ENCODE measurements around the gene CCT6A.
"Not testable (repeated sequence)": the region's sequence is repeated elsewhere in the genome, so short reads cannot be mapped to it uniquely, and the experiment has no call there.

Gene CCT6A

GRCh38 chr7:56007167-56007652 lies 44.4 kb upstream of the CCT6A start:
- no peak overlapping the region for H3K4me2 ChIP-seq (ENCODE audit: low read depth, low read length)
- H3K9me2 ChIP-seq (replicated peaks; ENCODE audit: insufficient read depth, low read length), result no peaks in the 10 kb centered on the region
- H3K27me3 ChIP-seq (replicated peaks; ENCODE audit: insufficient read depth, low read length), result no peaks in the 10 kb centered on the region
- H3K79me2 ChIP-seq (ENCODE audit: low read length), result no peaks in the 10 kb centered on the region
- no peaks in the 10 kb centered on the region for H3F3A ChIP-seq (ENCODE audit: insufficient read depth, low read length)
- no peaks in the 10 kb centered on the region for H4K20me1 ChIP-seq (ENCODE audit: insufficient read depth, low read length)
- no peaks in the 10 kb centered on the region for H3K4me1 ChIP-seq (ENCODE audit: low read length)
- DNase-seq, result no peak
- H3K9ac ChIP-seq (ENCODE audit: low read length), result no peak overlapping the region
- no peaks in the 10 kb centered on the region for H3K36me3 ChIP-seq (replicated peaks; ENCODE audit: insufficient read depth, low read length)
- TF ChIP-seq CTCF (IDR thresholded peaks at IDR 0.05; ENCODE audit: low read length) (no peak), EZH2phosphoT487 (IDR thresholded peaks at IDR 0.05; ENCODE audit: low read length) (no peak), EZH2 (optimal IDR thresholded peaks at IDR 0.05; ENCODE audit: low read depth, low read length) (no peak)
- H3K4me3 ChIP-seq (ENCODE audit: low read length), result no peak overlapping the region
- no peak overlapping the region for H3K27ac ChIP-seq (ENCODE audit: low read length)
- H2AFZ ChIP-seq (ENCODE audit: low read length), result no peak overlapping the region
- no peaks in the 10 kb centered on the region for H3K9me3 ChIP-seq (replicated peaks; ENCODE audit: insufficient read depth, low read length)

- H3K79me2 ChIP-seq (ENCODE audit: low read length), result no peaks in the 10 kb centered on the region
- H3K9me3 ChIP-seq (replicated peaks; ENCODE audit: insufficient read depth, low read length), result no peaks in the 10 kb centered on the region
- no peak overlapping the region for H3K4me2 ChIP-seq (ENCODE audit: low read depth, low read length)
- DNase-seq, result no peak
- H3K27ac ChIP-seq (ENCODE audit: low read length), result no peak overlapping the region
- no peaks in the 10 kb centered on the region for H3K27me3 ChIP-seq (replicated peaks; ENCODE audit: insufficient read depth, low read length)
- TF ChIP-seq CTCF (IDR thresholded peaks at IDR 0.05; ENCODE audit: low read length) (no peak), EZH2 (optimal IDR thresholded peaks at IDR 0.05; ENCODE audit: low read depth, low read length) (no peak), EZH2phosphoT487 (IDR thresholded peaks at IDR 0.05; ENCODE audit: low read length) (no peak)
- H4K20me1 ChIP-seq (ENCODE audit: insufficient read depth, low read length), result no peaks in the 10 kb centered on the region
- H3K4me1 ChIP-seq (ENCODE audit: low read length), result no peaks in the 10 kb centered on the region
- no peaks in the 10 kb centered on the region for H3K36me3 ChIP-seq (replicated peaks; ENCODE audit: insufficient read depth, low read length)
- H3K9me2 ChIP-seq (replicated peaks; ENCODE audit: insufficient read depth, low read length), result no peaks in the 10 kb centered on the region
- no peak overlapping the region for H3K9ac ChIP-seq (ENCODE audit: low read length)
- H2AFZ ChIP-seq (ENCODE audit: low read length), result no peak overlapping the region
- no peaks in the 10 kb centered on the region for H3F3A ChIP-seq (ENCODE audit: insufficient read depth, low read length)
- no peak overlapping the region for H3K4me3 ChIP-seq (ENCODE audit: low read length)
Observed at GRCh38 chr7:56007891-56008290, 43.7 kb upstream of the CCT6A start.

GRCh38 chr7:56009695-56010094 lies 41.9 kb upstream of the CCT6A start:
- no peak overlapping the region for H3K27ac ChIP-seq (ENCODE audit: low read length)
- no peaks in the 10 kb centered on the region for H3K9me3 ChIP-seq (replicated peaks; ENCODE audit: insufficient read depth, low read length)
- H3K79me2 ChIP-seq (ENCODE audit: low read length), result no peaks in the 10 kb centered on the region
- no peaks in the 10 kb centered on the region for H4K20me1 ChIP-seq (ENCODE audit: insufficient read depth, low read length)
- no peak overlapping the region for H3K9ac ChIP-seq (ENCODE audit: low read length)
- H3K4me1 ChIP-seq (ENCODE audit: low read length), result no peaks in the 10 kb centered on the region
- H3K4me2 ChIP-seq (ENCODE audit: low read depth, low read length), result no peak overlapping the region
- H2AFZ ChIP-seq (ENCODE audit: low read length), result no peak overlapping the region
- no peaks in the 10 kb centered on the region for H3K36me3 ChIP-seq (replicated peaks; ENCODE audit: insufficient read depth, low read length)
- H3K27me3 ChIP-seq (replicated peaks; ENCODE audit: insufficient read depth, low read length), result no peaks in the 10 kb centered on the region
- H3K4me3 ChIP-seq (ENCODE audit: low read length), result no peak overlapping the region
- TF ChIP-seq EZH2 (optimal IDR thresholded peaks at IDR 0.05; ENCODE audit: low read depth, low read length), result no peak
- no peak for TF ChIP-seq EZH2phosphoT487 (IDR thresholded peaks at IDR 0.05; ENCODE audit: low read length)
- TF ChIP-seq CTCF (IDR thresholded peaks at IDR 0.05; ENCODE audit: low read length), result no peak
- H3F3A ChIP-seq (ENCODE audit: insufficient read depth, low read length), result no peaks in the 10 kb centered on the region
- no peak for DNase-seq
- H3K9me2 ChIP-seq (replicated peaks; ENCODE audit: insufficient read depth, low read length), result no peaks in the 10 kb centered on the region

- H3K9me2 ChIP-seq (replicated peaks; ENCODE audit: insufficient read depth, low read length); H3K4me3 ChIP-seq (ENCODE audit: low read length); H4K20me1 ChIP-seq (ENCODE audit: insufficient read depth, low read length); H3K4me1 ChIP-seq (ENCODE audit: low read length); H2AFZ ChIP-seq (ENCODE audit: low read length); DNase-seq; H3K27me3 ChIP-seq (replicated peaks; ENCODE audit: insufficient read depth, low read length); H3K9me3 ChIP-seq (replicated peaks; ENCODE audit: insufficient read depth, low read length); H3K4me2 ChIP-seq (ENCODE audit: low read depth, low read length); H3K79me2 ChIP-seq (ENCODE audit: low read length); H3K27ac ChIP-seq (ENCODE audit: low read length); H3F3A ChIP-seq (ENCODE audit: insufficient read depth, low read length); H3K9ac ChIP-seq (ENCODE audit: low read length); H3K36me3 ChIP-seq (replicated peaks; ENCODE audit: insufficient read depth, low read length): not testable (repeated sequence)
Observed at GRCh38 chr7:56017015-56017414, 34.5 kb upstream of the CCT6A start.

Measured in MM.1S (cell line).